K562 (cell line): Measurements from ENCODE around the gene ZFYVE1. TPM values are rescaled to one million over a fixed set of nuclear protein-coding genes. Genes with fewer than 3 reads are reported as not detected.

Experiments used
- ATAC-seq: fragments of 200-7000 bp; cut with Tn5 transposase; 3 replicates; pipeline ENCODE4 v1.9.1; 2020; ENCODE audit warnings: moderate library complexity
- BruUV-seq: library from RNA; stranded (reverse); fragments of 400-500 nt; replicated peaks from 2 replicates; lab custom pipeline; 2021; lab: Mats Ljungman, UMichigan
- CTCF ChIA-PET: fragments of 300-600 bp; formaldehyde crosslinking; extraction: SDS; loops from one replicate; lab custom pipeline; 2021; ENCODE audit warnings: low intra/inter-chr PET ratio; lab: Yijun Ruan, JAX
- POLR2A ChIA-PET: fragments of 300-600, 350-650 bp; sonication (Branson Sonifier 250); formaldehyde crosslinking; extraction: SDS; loops from one replicate; lab custom pipeline; 2021; ENCODE audit warnings: antibody characterized with exemption, inconsistent platforms; lab: Yijun Ruan, JAX
- DNase-seq, 4 experiments: peaks; one replicate each; pipeline versions ENCODE4 v3.0.0 to v3.0.0-alpha.2; 2011 to 2018; ENCODE audit warnings: low spot score in 3 of 4, mixed read lengths in 3 of 4; ENCODE audit errors: extremely low read depth in 1 of 4
- FAIRE-seq: peaks from 2 replicates; lab custom pipeline; 2011; peaks lifted over from hg19 to GRCh38; lab: Jason Lieb, UNC
- H2AFZ ChIP-seq: 2 replicates; pipeline ENCODE4 v1.6.0; 2011; ENCODE audit warnings: low read depth, low read length, control low read depth, inconsistent platforms
- H3K27ac ChIP-seq: fragments of 200-600 bp; 3 replicates; pipeline ENCODE4 v1.8.0; 2011; ENCODE audit warnings: low read depth, mild to moderate bottlenecking, control low read depth, inconsistent platforms, low read length, moderate library complexity, mixed read lengths; ENCODE audit errors: extremely low read depth
- H3K27me3 ChIP-seq, 2 experiments: fragments of 300-600 bp in 1 of 2; 2 replicates in 1 of 2; 3 replicates in 1 of 2; pipeline versions ENCODE4 v1.6.0 to v1.8.0; 2011; ENCODE audit warnings: inconsistent platforms in 2 of 2, low read length in 2 of 2, mild to moderate bottlenecking in 1 of 2, mixed read lengths in 1 of 2, moderate library complexity in 1 of 2; ENCODE audit not compliant: control insufficient read depth in 2 of 2, insufficient read depth in 2 of 2
- H3K36me3 ChIP-seq: fragments of 300-600 bp; 3 replicates; pipeline ENCODE4 v1.8.0; 2011; ENCODE audit warnings: mild to moderate bottlenecking, low read length, inconsistent platforms; ENCODE audit not compliant: control insufficient read depth, insufficient read depth
- H3K4me1 ChIP-seq, 2 experiments: fragments of 200-600 bp in 1 of 2; replicated peaks in 1 of 2; 2 replicates in 1 of 2; 3 replicates in 1 of 2; pipeline versions ENCODE4 v1.5.1 to v1.8.0; 2011; ENCODE audit warnings: inconsistent platforms in 2 of 2, low read length in 2 of 2, mild to moderate bottlenecking in 1 of 2, mixed read lengths in 1 of 2, moderate library complexity in 1 of 2; ENCODE audit not compliant: control insufficient read depth in 2 of 2, insufficient read depth in 2 of 2
- H3K4me2 ChIP-seq: 2 replicates; pipeline ENCODE4 v1.6.1; 2011; ENCODE audit warnings: low read length, control low read depth, inconsistent platforms, mixed read lengths; ENCODE audit not compliant: insufficient read depth
- H3K4me3 ChIP-seq: fragments of 200-600 bp; sonication (generic), shearing (Covaris generic); 2 replicates; pipeline ENCODE4 v1.5.1; 2016; ENCODE audit warnings: control low read depth, inconsistent platforms
- H3K79me2 ChIP-seq: fragments of 200-600 bp; 3 replicates; pipeline ENCODE4 v1.8.0; 2011; ENCODE audit warnings: low read length, inconsistent platforms; ENCODE audit not compliant: control insufficient read depth, insufficient read depth
- H3K9ac ChIP-seq, 2 experiments: 2 replicates each; pipeline versions ENCODE4 v1.6.0 to v1.6.1; 2011; ENCODE audit warnings: low read depth in 2 of 2, low read length in 2 of 2, control low read depth in 1 of 2, inconsistent platforms in 1 of 2, mild to moderate bottlenecking in 1 of 2, mixed read lengths in 1 of 2; ENCODE audit not compliant: insufficient read depth in 1 of 2
- H3K9me1 ChIP-seq: one replicate; pipeline ENCODE4 v1.6.0; 2011; ENCODE audit warnings: inconsistent platforms, mild to moderate bottlenecking, low read length, moderate library complexity; ENCODE audit not compliant: control insufficient read depth, insufficient read depth
- H3K9me3 ChIP-seq: replicated peaks from 2 replicates; pipeline ENCODE4 v1.5.1; 2011; ENCODE audit warnings: low read depth, low read length, inconsistent platforms; ENCODE audit not compliant: control insufficient read depth, insufficient read depth
- H4K20me1 ChIP-seq: replicated peaks from 2 replicates; pipeline ENCODE4 v1.6.1; 2011; ENCODE audit warnings: low read length, inconsistent platforms, mixed read lengths; ENCODE audit not compliant: control insufficient read depth, insufficient read depth
- CHD2 ChIP-seq: IDR thresholded peaks from 2 replicates; pipeline ENCODE4 v1.6.1; 2011; ENCODE audit warnings: low read depth, low read length
- CREB3 ChIP-seq: fragments of 450-650 bp; conservative IDR thresholded peaks from 2 replicates; pipeline ENCODE4 v1.6.1; 2016; ENCODE audit warnings: missing genetic modification characterization, low read depth, mild to moderate bottlenecking, missing compliant biosample characterization, moderate library complexity
- RBFOX2 ChIP-seq: fragments of 200-400 bp; formaldehyde crosslinking; IDR thresholded peaks from 2 replicates; pipeline ENCODE4 v1.6.1; 2017; ENCODE audit warnings: low read depth, mild to moderate bottlenecking, low read length, moderate library complexity
- ZNF75A ChIP-seq: fragments of 450-650 bp; formaldehyde crosslinking; IDR thresholded peaks from 2 replicates; pipeline ENCODE4 v1.4.0; 2020; ENCODE audit warnings: mild to moderate bottlenecking
- WGBS: fragments of 100-300 bp; shearing (Covaris generic); methylation state at CpG from one replicate; pipeline ENCODE4 v1.1.6; 2016; ENCODE audit warnings: low coverage, mixed read lengths; ENCODE audit not compliant: insufficient coverage; ENCODE audit errors: missing lambda C conversion rate; 5-methylcytosine and 5-hydroxymethylcytosine counted together
- in situ Hi-C: fragments of 300-500 bp; cut with MboI; formaldehyde crosslinking; loops from 4 replicates; pipeline ENCODE4 v1.15.0; 2018; ENCODE audit warnings: inconsistent platforms, mixed read lengths
- intact Hi-C: fragments of 100-400 bp; cut with micrococcal nuclease; formaldehyde crosslinking; loops from 2 replicates; pipeline ENCODE4 v1.14.2; 2022
- polyA plus RNA-seq, 8 experiments: library from polyadenylated mRNA; depleted of rRNA in 4 of 8; stranded (reverse) in 5 of 8; unstranded in 3 of 8; fragments of >200 nt; fragmentation: Nextera tagmentation in 2 of 8; fragmentation: Illumina TruSeq in 1 of 8; extraction: Ambion mirVana in 2 of 8; extraction: Trizol in 1 of 8; gene quantifications; 2 replicates each; pipeline versions ENCODE4 v1.2.1 to v1.2.3, GENCODE V29; 2011 to 2014; ENCODE audit warnings: inconsistent platforms in 1 of 8, missing spikeins in 1 of 8
- total RNA-seq, 7 experiments: library from RNA; depleted of rRNA in 6 of 7; stranded (reverse); fragments of >200 nt in 6 of 7; fragmentation: Illumina TruSeq in 2 of 7; extraction: Trizol in 2 of 7; gene quantifications; 2 replicates each; pipeline versions ENCODE4 v1.2.1 to v1.2.3, GENCODE V29; 2011 to 2021; ENCODE audit warnings: low replicate concordance in 1 of 7
- TF ChIP-seq, protein P1 (sequence below): sonication (generic); formaldehyde crosslinking; IDR thresholded peaks from 2 replicates; pipeline ENCODE4 v1.8.1; 2023; ENCODE audit warnings: mild to moderate bottlenecking, missing genetic modification reagents

Gene ZFYVE1
- total and polyA plus RNA-seq, 9 of the 15 experiments (the other 6 are each of a cell fraction or from before 2014, with no cell fraction given) = 0.62 to 5.5 (median 3.4) TPM

DNA sequence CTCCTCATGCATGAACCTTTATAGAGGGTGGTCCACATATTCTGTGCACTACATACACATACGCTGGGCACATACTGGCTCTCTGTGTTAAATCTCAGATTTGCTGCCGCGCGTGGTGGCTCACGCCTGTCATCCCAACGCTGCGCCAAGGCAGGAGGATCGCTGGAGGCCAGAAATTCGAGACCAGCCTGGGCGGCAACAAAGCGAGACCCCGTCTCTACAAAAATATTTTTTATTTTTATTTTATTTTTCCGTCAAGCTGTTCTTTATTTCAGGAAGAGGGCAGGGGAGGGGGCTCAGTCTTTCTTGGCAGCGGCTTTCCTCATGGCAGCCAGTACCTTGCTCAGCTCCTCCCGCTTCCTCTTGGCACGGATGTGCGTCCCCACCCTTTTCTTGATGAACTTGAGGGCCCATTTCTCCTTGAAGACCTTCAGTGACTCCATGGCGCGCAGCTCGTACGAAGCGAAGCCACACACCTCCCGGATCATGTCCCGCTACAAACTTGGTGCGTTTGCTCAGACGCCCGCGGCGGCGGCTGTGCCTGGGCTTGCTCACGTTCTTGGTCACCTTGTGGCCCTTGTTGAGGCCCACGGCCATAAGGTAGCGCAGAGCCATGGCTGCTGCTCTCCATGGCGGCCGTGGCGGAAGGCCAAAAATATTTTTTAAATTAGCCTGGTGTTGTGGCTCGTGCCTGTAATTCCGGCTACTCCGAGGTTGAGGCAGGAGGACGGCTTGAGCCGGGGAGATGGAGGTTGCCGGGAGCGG is 97.4 kb downstream of the ZFYVE1 start:
- Histone ChIP-seq H3K4me2 (no peak overlapping the region), H2AFZ (no peak overlapping the region), H3K36me3 (peaks cover 8% of the 10 kb centered on the region; the same call in 1 of the 3 replicates), H3K79me2 (peaks cover 78% of the 10 kb centered on the region), H4K20me1 (no peaks in the 10 kb centered on the region), H3K4me3 (no peak overlapping the region), H3K9ac (no peak overlapping the region), H3K9me1 (no peaks in the 10 kb centered on the region), H3K27ac (no peak overlapping the region), H3K27me3 (no peaks in the 10 kb centered on the region), H3K4me1 (peaks cover 16 to 45% of the 10 kb centered on the region in 2 experiments), H3K9me3 (no peaks in the 10 kb centered on the region)
- intact Hi-C loops (loop anchor here (10.0 kb wide), 1 partner anchor 535 kb away; no protein-coding TSS in a partner anchor), in situ Hi-C loops (no loop called here)
- ChIA-PET POLR2A (interaction anchor here (0.9 kb wide), 1 partner anchor 19 kb away, joined by 4 read pairs; no protein-coding TSS in a partner anchor), CTCF (no interaction called here)
- ATAC-seq (no peak), DNase-seq (no peak), FAIRE-seq (no peak)
- BruUV-seq = no TSS peak
- TF ChIP-seq ZNF75A = no peak
- no peak for TF ChIP-seq CHD2
- TF ChIP-seq, protein P1, sequence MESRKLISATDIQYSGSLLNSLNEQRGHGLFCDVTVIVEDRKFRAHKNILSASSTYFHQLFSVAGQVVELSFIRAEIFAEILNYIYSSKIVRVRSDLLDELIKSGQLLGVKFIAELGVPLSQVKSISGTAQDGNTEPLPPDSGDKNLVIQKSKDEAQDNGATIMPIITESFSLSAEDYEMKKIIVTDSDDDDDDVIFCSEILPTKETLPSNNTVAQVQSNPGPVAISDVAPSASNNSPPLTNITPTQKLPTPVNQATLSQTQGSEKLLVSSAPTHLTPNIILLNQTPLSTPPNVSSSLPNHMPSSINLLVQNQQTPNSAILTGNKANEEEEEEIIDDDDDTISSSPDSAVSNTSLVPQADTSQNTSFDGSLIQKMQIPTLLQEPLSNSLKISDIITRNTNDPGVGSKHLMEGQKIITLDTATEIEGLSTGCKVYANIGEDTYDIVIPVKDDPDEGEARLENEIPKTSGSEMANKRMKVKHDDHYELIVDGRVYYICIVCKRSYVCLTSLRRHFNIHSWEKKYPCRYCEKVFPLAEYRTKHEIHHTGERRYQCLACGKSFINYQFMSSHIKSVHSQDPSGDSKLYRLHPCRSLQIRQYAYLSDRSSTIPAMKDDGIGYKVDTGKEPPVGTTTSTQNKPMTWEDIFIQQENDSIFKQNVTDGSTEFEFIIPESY (CRISPR knock-in tag) = peak; percentile 91
- TF ChIP-seq CREB3 (tag) = no peak
- TF ChIP-seq RBFOX2 = peak; percentile 38; the same call in 1 of the 2 replicates
- 96% methylated on average over 35 of the region's 43 CpGs for WGBS
